ENCODE measurements around the gene SLC25A53.

The SLC25A53 gene

GRCh38 chrX:104165894-104166734, 9.3 kb upstream of the SLC25A53 start, which contains the start of gene FAM199X (continued):
- TF ChIP-seq ZNF677 (tag by site-specific recombination; IDR thresholded peaks at IDR 0.05) (0 out of 2 replicates have a peak, but pooled peaks have one; percentile 25), ZFP3 (tag by site-specific recombination; IDR thresholded peaks at IDR 0.05; ENCODE audit: low read depth) (peak; percentile 66), ZFHX2 (tag by site-specific recombination; conservative IDR thresholded peaks at IDR 0.05) (peak; percentile 45), ZNF121 (tag by site-specific recombination; IDR thresholded peaks at IDR 0.05) (no peak), ZNF37A (tag by site-specific recombination; IDR thresholded peaks at IDR 0.05) (no peak), IKZF3 (tag by site-specific recombination; IDR thresholded peaks at IDR 0.05) (peak; percentile 19; the same call in 1 of the 2 replicates), ZSCAN30 (tag by site-specific recombination; IDR thresholded peaks at IDR 0.05) (peak; percentile 32; the same call in 1 of the 2 replicates), ZNF518A (tag by site-specific recombination; conservative IDR thresholded peaks at IDR 0.05; ENCODE audit: low read depth) (no peak), ZNF580 (tag by site-specific recombination; IDR thresholded peaks at IDR 0.05) (no peak), ZNF146 (tag by site-specific recombination; IDR thresholded peaks at IDR 0.05) (no peak; the same call in 1 of the 2 replicates), KLF1 (tag by site-specific recombination; IDR thresholded peaks at IDR 0.05) (no peak), ZNF792 (tag by site-specific recombination; IDR thresholded peaks at IDR 0.05) (no peak), ZNF48 (tag by site-specific recombination; IDR thresholded peaks at IDR 0.05) (no peak), ZFP69B (tag by site-specific recombination; IDR thresholded peaks at IDR 0.05) (no peak), REST (tag by site-specific recombination; IDR thresholded peaks at IDR 0.05) (peak; percentile 27; the same call in 1 of the 2 replicates), ZNF335 (tag by site-specific recombination; conservative IDR thresholded peaks at IDR 0.05) (no peak; the same call in 1 of the 2 replicates), ZNF350 (tag by site-specific recombination; IDR thresholded peaks at IDR 0.05) (no peak), ZBTB49 (tag by site-specific recombination; IDR thresholded peaks at IDR 0.05; ENCODE audit: low read depth) (no peak), SALL2 (tag by site-specific recombination; IDR thresholded peaks at IDR 0.05; ENCODE audit: borderline replicate concordance) (no peak), EGR2 (tag by site-specific recombination; IDR thresholded peaks at IDR 0.05; ENCODE audit: low read depth) (no peak), ZNF341 (tag by site-specific recombination; IDR thresholded peaks at IDR 0.05; ENCODE audit: low read depth) (peak; percentile 42), ZNF280D (tag by site-specific recombination; IDR thresholded peaks at IDR 0.05) (no peak), ZNF514 (tag by site-specific recombination; IDR thresholded peaks at IDR 0.05) (no peak), ZNF366 (tag by site-specific recombination; conservative IDR thresholded peaks at IDR 0.05) (0 out of 2 replicates have a peak, but pooled peaks have one; percentile 41), ZNF701 (tag by site-specific recombination; IDR thresholded peaks at IDR 0.05) (no peak)

Data from HEK293 (cell line).